CD4-positive, alpha-beta T cell (primary cell): Measurements from ENCODE around the gene SLC7A11. TPM values are rescaled to one million over a fixed set of nuclear protein-coding genes. Genes with fewer than 3 reads are reported as not detected.

Experiments
- ATAC-seq: fragments of 200-7000 bp; cut with Tn5 transposase; one replicate; pipeline ENCODE4 v1.10.0; 2022; ENCODE audit warnings: mild to moderate bottlenecking; ENCODE audit not compliant: poor library complexity
- CTCF ChIA-PET: fragments of 350-600 bp; sonication (Branson Sonifier 250); formaldehyde crosslinking; loops from one replicate; lab custom pipeline; 2021; ENCODE audit warnings: antibody characterized with exemption, inconsistent platforms; lab: Charles Lee
- POLR2A ChIA-PET: fragments of 350-600 bp; sonication (Branson Sonifier 250); formaldehyde crosslinking; loops from one replicate; lab custom pipeline; 2021; ENCODE audit warnings: antibody characterized with exemption, inconsistent platforms; lab: Charles Lee
- DNase-seq, 14 experiments: peaks; one replicate each; pipeline ENCODE4 v3.0.0-alpha.2; 2013 to 2020; ENCODE audit warnings: mixed read lengths in 2 of 14
- H3K27ac ChIP-seq, 2 donors: one replicate each; pipeline versions ENCODE4 v1.5.1 to v1.7.0; 2013; ENCODE audit warnings: low read length in 2 of 2, low read depth in 1 of 2, mild to moderate bottlenecking in 1 of 2
- H3K27me3 ChIP-seq, 2 experiments: 1 replicate in 1 of 2; 2 replicates in 1 of 2; pipeline versions ENCODE4 v1.6.1 to v1.7.0; 2013; ENCODE audit warnings: low read length in 2 of 2, control low read depth in 1 of 2, mild to moderate bottlenecking in 1 of 2, moderate library complexity in 1 of 2; ENCODE audit not compliant: insufficient read depth in 2 of 2, control insufficient read depth in 1 of 2
- H3K36me3 ChIP-seq: one replicate; pipeline ENCODE4 v1.6.1; 2013; ENCODE audit warnings: low read length, control low read depth; ENCODE audit not compliant: insufficient read depth
- H3K4me1 ChIP-seq: one replicate; pipeline ENCODE4 v1.6.1; 2013; ENCODE audit warnings: low read length, control low read depth; ENCODE audit not compliant: insufficient read depth
- H3K4me3 ChIP-seq: one replicate; pipeline ENCODE4 v1.5.1; 2013; ENCODE audit warnings: mild to moderate bottlenecking, low read length, moderate library complexity
- H3K9me3 ChIP-seq, 2 experiments: 1 replicate in 1 of 2; 2 replicates in 1 of 2; pipeline versions ENCODE4 v1.6.1 to v1.7.0; 2013; ENCODE audit warnings: low read length in 2 of 2, mild to moderate bottlenecking in 2 of 2, control low read depth in 1 of 2, moderate library complexity in 1 of 2; ENCODE audit not compliant: control insufficient read depth in 1 of 2, insufficient read depth in 1 of 2
- H3K27ac Mint-ChIP-seq: one replicate; pipeline ENCODE4 v1.8.0; 2020; ENCODE audit warnings: mixed read lengths
- H3K27me3 Mint-ChIP-seq: one replicate; pipeline ENCODE4 v1.8.0; 2021; ENCODE audit warnings: mixed read lengths
- H3K36me3 Mint-ChIP-seq: one replicate; pipeline ENCODE4 v1.8.0; 2021; ENCODE audit warnings: low read depth, mixed read lengths
- H3K4me1 Mint-ChIP-seq: one replicate; pipeline ENCODE4 v1.8.0; 2021; ENCODE audit warnings: low read depth, mixed read lengths
- H3K4me3 Mint-ChIP-seq: one replicate; pipeline ENCODE4 v1.8.0; 2020; ENCODE audit warnings: mild to moderate bottlenecking, mixed read lengths
- H3K9me3 Mint-ChIP-seq: one replicate; pipeline ENCODE4 v1.8.0; 2020; ENCODE audit warnings: mixed read lengths
- CTCF ChIP-seq: fragments of 200-600 bp; IDR thresholded peaks from one replicate; pipeline ENCODE4 v1.8.0; 2022; ENCODE audit warnings: antibody characterized with exemption, mild to moderate bottlenecking
- intact Hi-C, 2 experiments: fragments of 100-400 bp; cut with DNase I in 1 of 2; cut with micrococcal nuclease in 1 of 2; formaldehyde crosslinking; loops; one replicate each; pipeline versions ENCODE4 v1.15.1 to v1.9.0; 2023 to 2025; cut with DNase I, micrococcal nuclease
- total RNA-seq, 174 experiments: library from RNA in 2 of 174; stranded (reverse) in 2 of 174; gene quantifications; one replicate each; pipeline ENCODE4 v1.2.3 and lab custom pipeline; 2021 to 2026

The SLC7A11 gene
- total RNA-seq, 2 experiments from 2014 or later, result 0.03 TPM; not detected in 1

- H3K9me3 Mint-ChIP-seq, result no peaks in the 10 kb centered on the region
- H3K27ac ChIP-seq, result no peak overlapping the region
- no peak for TF ChIP-seq CTCF
- no peaks in the 10 kb centered on the region for H3K27me3 Mint-ChIP-seq
- ATAC-seq, result no peak
- no peaks in the 10 kb centered on the region for H3K27me3 ChIP-seq
- ChIA-PET CTCF (no interaction called here), POLR2A (no interaction called here)
- H3K4me1 ChIP-seq, result no peaks in the 10 kb centered on the region
- intact Hi-C loops, result no loop called here
- no peak overlapping the region for H3K27ac Mint-ChIP-seq
- no peaks in the 10 kb centered on the region for H3K4me1 Mint-ChIP-seq
- H3K4me3 ChIP-seq, result no peak overlapping the region
- H3K4me3 Mint-ChIP-seq, result no peak overlapping the region
- no peaks in the 10 kb centered on the region for H3K36me3 ChIP-seq
- peaks cover 0 to 3% of the 10 kb centered on the region in 2 experiments for H3K9me3 ChIP-seq
- no peak for DNase-seq
- no peaks in the 10 kb centered on the region for H3K36me3 Mint-ChIP-seq
Observed at GRCh38 chr4:138266948-138267347, 24.8 kb upstream of the SLC7A11 start.

GRCh38 chr4:138263247-138263816 is 21.2 kb upstream of the SLC7A11 start:
- H3K27ac ChIP-seq, result no peak overlapping the region
- ATAC-seq, result no peak
- Mint-ChIP-seq H3K36me3 (no peaks in the 10 kb centered on the region), H3K9me3 (no peaks in the 10 kb centered on the region), H3K27me3 (no peaks in the 10 kb centered on the region), H3K27ac (no peak overlapping the region), H3K4me1 (no peaks in the 10 kb centered on the region), H3K4me3 (no peak overlapping the region)
- no peaks in the 10 kb centered on the region for H3K36me3 ChIP-seq
- peaks cover 0 to 3% of the 10 kb centered on the region in 2 experiments for H3K9me3 ChIP-seq
- POLR2A ChIA-PET, result no interaction called here
- CTCF ChIA-PET, result no interaction called here
- H3K27me3 ChIP-seq, result no peaks in the 10 kb centered on the region
- no peak for DNase-seq
- no peak overlapping the region for H3K4me3 ChIP-seq
- intact Hi-C loops, result no loop called here
- H3K4me1 ChIP-seq, result no peaks in the 10 kb centered on the region
- no peak for TF ChIP-seq CTCF

- intact Hi-C loops, result no loop called here
- Mint-ChIP-seq H3K27ac (no peak overlapping the region), H3K36me3 (no peaks in the 10 kb centered on the region), H3K4me3 (no peak overlapping the region), H3K9me3 (no peaks in the 10 kb centered on the region), H3K4me1 (no peaks in the 10 kb centered on the region), H3K27me3 (no peaks in the 10 kb centered on the region)
- ChIA-PET POLR2A (no interaction called here), CTCF (no interaction called here)
- ATAC-seq (no peak), DNase-seq (no peak)
- H3K9me3 ChIP-seq, result peaks cover 0 to 3% of the 10 kb centered on the region in 2 experiments
- H3K4me1 ChIP-seq, result no peaks in the 10 kb centered on the region
- no peaks in the 10 kb centered on the region for H3K36me3 ChIP-seq
- H3K27me3 ChIP-seq, result no peaks in the 10 kb centered on the region
- H3K4me3 ChIP-seq, result no peak overlapping the region
- no peak overlapping the region for H3K27ac ChIP-seq
- no peak for TF ChIP-seq CTCF
Observed at GRCh38 chr4:138262469-138262868, 20.3 kb upstream of the SLC7A11 start.
